GM15510 (cell line): ENCODE data around the gene XPNPEP3.

ENCODE experiments used
- POLR2A ChIP-seq: IDR thresholded peaks from 3 replicates; pipeline ENCODE4 v1.6.1; 2011; ENCODE audit warnings: borderline replicate concordance; ENCODE audit not compliant: insufficient read length; ENCODE audit errors: extremely low read depth

Gene XPNPEP3

DNA sequence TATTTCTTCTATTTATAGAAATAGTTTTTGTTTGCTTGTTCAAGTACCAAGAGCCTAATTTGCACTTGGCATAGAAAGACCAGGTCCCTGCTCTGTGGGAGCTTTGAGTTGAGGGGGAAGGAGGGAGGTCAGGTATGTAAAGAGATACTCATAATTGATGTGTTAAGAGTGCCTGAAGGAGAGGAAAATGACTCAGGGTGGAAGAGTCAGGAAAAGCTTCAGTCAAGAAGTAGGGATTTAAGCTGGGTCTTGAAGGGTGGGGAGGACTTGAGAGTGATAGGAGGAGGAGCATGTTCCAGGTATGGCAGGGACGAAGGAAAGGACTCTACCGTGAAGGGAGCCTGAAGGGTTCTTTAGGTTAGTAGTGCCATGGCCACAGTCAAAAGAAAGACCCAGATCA lies 103.2 kb downstream of the XPNPEP3 start:
- no peak for TF ChIP-seq POLR2A

DNA sequence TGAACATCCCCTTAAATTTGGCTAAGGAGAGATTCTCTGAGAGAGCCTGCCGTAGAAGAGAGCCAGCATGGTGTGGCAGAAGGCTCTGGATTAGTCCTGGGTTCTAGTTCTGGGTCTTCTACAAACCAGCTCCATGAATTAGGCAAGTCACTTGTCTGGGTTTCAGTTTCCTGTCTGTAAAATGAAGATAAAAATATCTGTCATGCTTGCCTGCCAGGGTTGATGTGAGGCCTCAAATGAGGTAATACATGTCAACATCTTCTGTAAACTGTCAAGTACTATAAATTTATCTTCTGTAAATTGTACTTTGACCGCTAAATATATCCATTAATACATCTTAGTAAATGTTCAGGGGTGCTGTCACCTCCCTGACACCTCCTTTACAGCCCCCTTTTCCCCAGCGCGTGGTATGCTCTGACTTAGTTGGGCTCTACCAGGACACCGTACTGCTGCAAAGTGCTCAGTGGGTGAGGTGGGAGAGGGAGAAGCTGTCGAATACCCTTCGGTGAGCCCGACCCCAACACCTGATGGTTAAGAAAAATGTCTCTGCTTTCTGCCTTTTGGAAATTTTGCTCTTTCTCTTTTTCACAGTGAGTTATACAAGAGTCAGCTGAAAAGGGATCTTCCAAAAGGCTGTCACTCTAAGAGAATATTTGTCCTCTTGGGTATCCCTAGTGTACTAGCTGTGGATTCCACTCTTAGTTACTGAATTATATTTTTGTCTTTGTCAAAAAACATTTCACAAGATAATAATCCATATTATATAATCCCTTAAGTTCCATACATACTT lies 109.2 kb downstream of the XPNPEP3 start:
- no peak for TF ChIP-seq POLR2A

DNA sequence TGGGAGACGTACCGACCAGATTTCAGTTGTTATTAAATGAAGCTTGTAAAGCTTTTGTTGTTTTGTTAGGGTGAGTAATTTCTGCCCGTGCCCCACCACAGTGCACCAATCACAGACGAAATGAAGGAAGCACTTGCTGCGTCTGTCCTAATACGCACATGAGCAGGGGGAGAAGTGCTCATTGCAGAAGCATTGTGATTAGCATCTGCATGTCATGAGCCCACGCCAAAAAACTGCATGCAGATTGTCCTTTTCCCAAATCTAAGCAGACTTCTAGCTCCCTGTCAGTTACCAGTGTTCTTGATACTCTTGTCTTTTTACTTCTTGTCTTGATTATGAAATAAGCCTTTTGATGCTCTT lies 109.8 kb downstream of the XPNPEP3 start:
- TF ChIP-seq POLR2A, result no peak

DNA sequence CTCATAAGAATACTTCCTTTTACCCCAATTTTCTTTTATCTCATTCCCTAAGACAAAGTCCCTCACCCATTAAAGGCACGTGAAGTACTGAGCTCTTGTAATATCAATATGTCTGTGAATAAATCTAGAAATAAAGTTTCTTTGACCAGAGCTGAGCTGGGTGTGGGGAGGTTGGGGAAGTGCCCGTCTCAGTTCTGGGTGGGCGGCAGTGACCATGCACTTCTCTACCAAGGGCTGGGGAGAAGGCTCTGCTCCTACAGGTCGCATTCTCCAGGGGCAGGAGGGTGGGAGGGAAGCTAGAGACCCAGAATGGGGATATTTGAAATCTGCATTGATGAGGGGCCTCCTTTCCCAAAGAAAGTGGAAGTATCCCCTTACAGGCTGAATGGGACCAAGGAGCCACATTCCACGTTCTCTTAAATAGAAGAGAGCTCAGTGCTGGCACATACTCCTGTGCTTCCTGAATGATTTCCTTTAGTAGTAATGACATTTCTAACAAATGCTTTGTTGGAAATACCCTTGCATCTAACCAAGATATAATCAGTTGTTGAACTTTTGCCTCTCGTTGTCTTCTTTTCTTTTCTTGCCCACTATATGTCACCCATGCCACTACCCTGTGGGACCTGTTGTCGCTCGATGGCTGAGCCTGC lies 110.3 kb downstream of the XPNPEP3 start:
- TF ChIP-seq POLR2A, result no peak

DNA sequence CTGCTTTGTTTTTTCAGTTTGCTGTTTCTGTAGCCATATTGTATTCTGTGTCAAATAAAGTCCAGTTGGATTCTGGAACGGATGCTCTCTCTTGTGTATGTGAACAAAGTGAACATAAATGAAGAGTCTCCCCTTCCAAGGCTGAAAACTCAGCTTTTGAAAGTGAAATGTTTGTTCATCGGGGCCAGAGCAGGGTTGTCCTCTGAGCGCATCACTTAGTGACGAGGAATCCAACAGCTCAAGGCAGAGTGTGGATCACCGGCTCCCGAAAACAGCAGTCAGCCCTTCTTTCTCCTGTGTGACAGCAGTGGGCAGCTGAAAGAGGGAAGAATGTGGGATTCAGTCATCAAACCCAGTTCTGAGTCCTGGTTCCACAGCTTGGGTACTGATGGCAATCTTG lies 115.6 kb downstream of the XPNPEP3 start:
- no peak for TF ChIP-seq POLR2A

DNA sequence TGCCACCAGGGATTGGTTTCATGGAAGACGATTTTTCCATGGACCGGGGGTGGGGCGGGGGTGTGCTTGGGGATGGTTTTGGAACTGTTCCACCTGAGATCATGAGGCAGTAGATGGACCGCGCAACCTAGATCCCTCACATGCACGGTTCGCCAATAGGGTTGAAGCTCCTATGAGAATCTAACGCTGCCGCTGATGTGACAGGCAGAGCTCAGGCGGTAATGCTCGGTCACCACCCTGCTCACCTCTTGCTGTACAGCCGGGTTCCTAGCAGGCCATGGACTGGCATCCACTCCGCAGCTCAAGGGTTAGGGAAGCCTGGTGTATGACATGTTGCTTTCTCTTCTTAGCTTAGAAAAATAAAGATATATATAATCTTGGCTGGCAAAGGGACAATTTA lies 116.2 kb downstream of the XPNPEP3 start:
- no peak for TF ChIP-seq POLR2A

DNA sequence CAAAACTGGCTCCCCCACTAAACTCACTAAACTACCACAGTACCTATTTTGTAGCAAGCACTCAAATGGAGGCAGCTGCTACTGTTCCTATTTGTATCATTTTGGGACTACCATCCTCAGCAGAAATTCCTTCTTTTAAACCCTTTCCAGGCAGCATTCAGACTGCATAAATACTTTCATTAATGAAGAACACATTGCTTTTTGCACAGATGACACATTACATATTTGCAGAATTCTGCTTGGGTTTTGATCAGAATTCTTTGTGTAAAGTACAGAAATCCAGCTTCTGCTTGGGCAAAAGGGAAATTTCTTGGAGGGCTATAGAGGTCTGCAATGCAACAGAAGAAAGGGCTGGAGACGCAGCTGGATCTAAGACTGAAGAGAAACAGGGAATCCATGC lies 118.4 kb downstream of the XPNPEP3 start:
- no peak for TF ChIP-seq POLR2A

DNA sequence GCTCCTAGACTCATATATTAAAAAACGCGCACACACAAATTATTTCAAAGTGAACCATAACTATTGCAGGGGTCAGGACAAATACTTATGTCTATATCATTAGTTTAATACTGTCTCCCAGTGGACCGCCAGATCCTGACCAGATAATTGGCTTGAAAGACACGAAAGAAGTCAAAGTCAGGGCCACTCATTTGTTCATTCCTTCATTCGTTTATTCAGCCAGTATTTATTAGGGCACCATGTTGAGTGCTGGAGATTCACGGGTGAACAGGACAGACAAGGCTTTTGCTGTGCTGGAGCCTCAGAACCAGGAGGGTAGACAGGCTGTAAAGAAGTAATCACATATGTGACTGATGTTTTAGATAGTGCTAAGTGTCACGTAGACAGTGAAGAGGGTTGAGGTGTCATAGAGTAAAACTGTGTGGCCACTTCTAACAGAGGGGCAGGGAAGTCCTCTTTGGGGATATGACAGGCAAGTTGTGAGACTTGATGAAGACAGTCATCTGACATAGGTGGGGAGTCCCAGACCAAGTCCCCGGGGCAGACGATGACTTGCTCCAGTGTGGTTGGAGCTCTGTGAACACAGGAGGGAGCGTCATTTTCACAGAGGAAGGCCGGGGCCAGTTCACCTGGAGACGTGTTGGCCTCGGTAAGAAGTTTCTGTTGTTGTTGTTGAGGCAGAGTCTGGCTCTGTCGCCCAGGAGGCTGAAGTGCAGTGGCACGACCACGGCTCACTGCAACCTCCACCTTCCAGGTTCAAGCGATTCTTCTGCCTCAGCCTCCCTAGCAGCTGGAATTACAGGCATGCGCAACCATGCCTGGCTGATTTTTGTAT lies 120.1 kb downstream of the XPNPEP3 start:
- no peak for TF ChIP-seq POLR2A

DNA sequence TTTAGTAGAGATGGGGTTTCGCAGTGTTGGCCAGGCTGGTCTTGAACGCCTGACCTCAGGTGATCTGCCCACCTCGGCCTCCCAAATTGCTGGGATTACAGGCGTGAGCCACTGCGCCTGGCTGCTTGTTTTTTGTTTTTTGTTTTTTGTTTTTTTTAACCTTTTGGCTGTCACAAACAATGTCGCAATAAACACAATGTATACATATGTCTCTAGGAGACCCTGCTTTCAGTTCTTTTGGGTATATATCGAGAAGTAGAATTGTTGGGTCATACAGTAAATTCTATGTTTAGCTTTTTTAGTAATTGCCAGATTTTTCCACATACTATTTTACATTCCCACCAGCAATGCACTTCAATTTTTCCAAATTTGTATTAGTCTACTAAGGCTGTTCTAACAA lies 122.2 kb downstream of the XPNPEP3 start:
- TF ChIP-seq POLR2A, result no peak

DNA sequence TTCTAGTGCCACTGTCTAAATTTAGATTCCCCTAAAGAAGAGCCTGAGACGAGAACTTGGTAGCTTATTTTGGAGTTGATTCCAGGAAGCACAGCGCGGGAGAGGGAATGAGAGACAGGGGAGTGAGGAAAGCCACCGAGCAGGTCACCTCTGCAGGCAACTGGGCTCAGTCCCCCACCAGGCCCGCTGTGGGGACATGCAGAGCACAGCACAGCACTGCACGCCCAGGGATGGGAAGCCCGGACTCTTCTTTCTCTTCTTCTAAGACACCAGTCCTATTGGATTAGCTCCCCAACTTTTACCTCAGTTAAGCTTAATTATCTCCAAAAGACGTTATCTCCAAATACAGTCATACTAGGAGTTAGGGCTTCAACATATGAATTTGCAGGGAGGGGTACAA lies 122.9 kb downstream of the XPNPEP3 start:
- no peak for TF ChIP-seq POLR2A
